Measurements from ENCODE around the gene ZNF593. TPM values are rescaled to one million over a fixed set of nuclear protein-coding genes. Genes with fewer than 3 reads are reported as not detected.
A peak's percentile ranks its signal among the peaks of the same experiment; 100 is the strongest.

ZNF593 gene
- total RNA-seq, 1 experiment from 2014 or later = 165 TPM

- intact Hi-C loops (cut with micrococcal nuclease) = loop anchor here (1.0 kb wide), 1 partner anchor 11 kb away; no protein-coding TSS in a partner anchor
- Histone ChIP-seq H3K9ac (ENCODE audit: low read length) (peak overlapping the region; percentile 59), H3K27ac (ENCODE audit: low read length) (peak overlapping the region; percentile 94), H3K9me3 (ENCODE audit: low read length) (no peaks in the 10 kb centered on the region), H3K4me3 (ENCODE audit: low read length) (peak overlapping the region; percentile 34), H4K20me1 (ENCODE audit: low read length) (no peaks in the 10 kb centered on the region), H3K36me3 (ENCODE audit: low read depth, low read length) (peaks cover 8% of the 10 kb centered on the region; the same call in 1 of the 2 replicates), H3F3A (ENCODE audit: low read length, unreplicated experiment) (peaks cover 17% of the 10 kb centered on the region), H3K27me3 (ENCODE audit: low read length) (no peaks in the 10 kb centered on the region), H3K4me2 (ENCODE audit: low read length) (peak overlapping the region; percentile 76), H2AFZ (ENCODE audit: low read length) (no peak overlapping the region), H3K9me2 (replicated peaks; ENCODE audit: low read length) (no peaks in the 10 kb centered on the region), H3K79me2 (ENCODE audit: low read length) (peaks cover 35% of the 10 kb centered on the region), H3K4me1 (ENCODE audit: insufficient read depth, low read length) (peaks cover 69% of the 10 kb centered on the region)
- CTCF ChIA-PET = interaction anchor here (0.7 to 1.6 kb wide), 4 partner anchors 19 to 111 kb away, joined by 4 to 24 read pairs (median 6); partner anchors contain the start of gene CEP85
- no TSS peak for BruUV-seq (replicated peaks)
- POLR2A ChIA-PET (ENCODE audit: unreplicated experiment) = interaction anchor here (0.6 kb wide), 1 partner anchor 362 kb away, joined by 3 read pairs; no protein-coding TSS in a partner anchor
- no peak for TF ChIP-seq CTCF (conservative IDR thresholded peaks at IDR 0.05; ENCODE audit: low read depth, low read length)
- TF ChIP-seq EZH2 (IDR thresholded peaks at IDR 0.05; ENCODE audit: low read length, unreplicated experiment) = no peak
- no peak for TF ChIP-seq EZH2phosphoT487 (IDR thresholded peaks at IDR 0.05; ENCODE audit: borderline replicate concordance, low read length)
- ATAC-seq = peak; percentile 78
- DNase-seq = peak; percentile 78
These were observed 46.4 kb upstream of the ZNF593 start for GRCh38 chr1:26122988-26123973.

GRCh38 chr1:26124418-26125331, 45.0 kb upstream of the ZNF593 start:
- H3K36me3 ChIP-seq (ENCODE audit: low read depth, low read length) = no peaks in the 10 kb centered on the region
- no peak overlapping the region for H2AFZ ChIP-seq (ENCODE audit: low read length)
- peaks cover 17% of the 10 kb centered on the region for H3F3A ChIP-seq (ENCODE audit: low read length, unreplicated experiment)
- no TSS peak for BruUV-seq (replicated peaks)
- no peak overlapping the region for H3K4me3 ChIP-seq (ENCODE audit: low read length)
- no peaks in the 10 kb centered on the region for H3K9me3 ChIP-seq (ENCODE audit: low read length)
- H3K79me2 ChIP-seq (ENCODE audit: low read length) = peaks cover 35% of the 10 kb centered on the region
- no peak for TF ChIP-seq EZH2phosphoT487 (IDR thresholded peaks at IDR 0.05; ENCODE audit: borderline replicate concordance, low read length)
- TF ChIP-seq EZH2 (IDR thresholded peaks at IDR 0.05; ENCODE audit: low read length, unreplicated experiment) = no peak
- no peak for TF ChIP-seq CTCF (conservative IDR thresholded peaks at IDR 0.05; ENCODE audit: low read depth, low read length)
- POLR2A ChIA-PET (ENCODE audit: unreplicated experiment) = no interaction called here
- no peak for ATAC-seq
- intact Hi-C loops (cut with micrococcal nuclease) = no loop called here
- H3K27me3 ChIP-seq (ENCODE audit: low read length) = no peaks in the 10 kb centered on the region
- DNase-seq = no peak
- no peaks in the 10 kb centered on the region for H4K20me1 ChIP-seq (ENCODE audit: low read length)
- H3K4me1 ChIP-seq (ENCODE audit: insufficient read depth, low read length) = peaks cover 69% of the 10 kb centered on the region
- H3K9ac ChIP-seq (ENCODE audit: low read length) = 0 out of 2 replicates have a peak overlapping the region, but pooled peaks have one; percentile 28
- peak overlapping the region; percentile 94 for H3K27ac ChIP-seq (ENCODE audit: low read length)
- peak overlapping the region; percentile 76 for H3K4me2 ChIP-seq (ENCODE audit: low read length)
- CTCF ChIA-PET = interaction anchor here (1.0 to 1.6 kb wide), 2 partner anchors 20 to 109 kb away, joined by 5 to 24 read pairs; partner anchors contain the start of gene CEP85
- H3K9me2 ChIP-seq (replicated peaks; ENCODE audit: low read length) = no peaks in the 10 kb centered on the region

All from PC-3 (cell line).